NT2/D1 (cell line): Measurements from ENCODE around the gene HINT3.

Source experiments
- SUZ12 ChIP-seq: IDR thresholded peaks from 2 replicates; pipeline ENCODE4 v1.6.1; 2011; ENCODE audit not compliant: insufficient read length, insufficient read depth; ENCODE audit errors: extremely low read depth
- YY1 ChIP-seq: IDR thresholded peaks from 2 replicates; pipeline ENCODE4 v1.6.1; 2011; ENCODE audit not compliant: insufficient read length, insufficient read depth
- ZNF274 ChIP-seq: IDR thresholded peaks from 2 replicates; pipeline ENCODE4 v1.6.1; 2011; ENCODE audit warnings: mild to moderate bottlenecking, low read depth, low read length

DNA sequence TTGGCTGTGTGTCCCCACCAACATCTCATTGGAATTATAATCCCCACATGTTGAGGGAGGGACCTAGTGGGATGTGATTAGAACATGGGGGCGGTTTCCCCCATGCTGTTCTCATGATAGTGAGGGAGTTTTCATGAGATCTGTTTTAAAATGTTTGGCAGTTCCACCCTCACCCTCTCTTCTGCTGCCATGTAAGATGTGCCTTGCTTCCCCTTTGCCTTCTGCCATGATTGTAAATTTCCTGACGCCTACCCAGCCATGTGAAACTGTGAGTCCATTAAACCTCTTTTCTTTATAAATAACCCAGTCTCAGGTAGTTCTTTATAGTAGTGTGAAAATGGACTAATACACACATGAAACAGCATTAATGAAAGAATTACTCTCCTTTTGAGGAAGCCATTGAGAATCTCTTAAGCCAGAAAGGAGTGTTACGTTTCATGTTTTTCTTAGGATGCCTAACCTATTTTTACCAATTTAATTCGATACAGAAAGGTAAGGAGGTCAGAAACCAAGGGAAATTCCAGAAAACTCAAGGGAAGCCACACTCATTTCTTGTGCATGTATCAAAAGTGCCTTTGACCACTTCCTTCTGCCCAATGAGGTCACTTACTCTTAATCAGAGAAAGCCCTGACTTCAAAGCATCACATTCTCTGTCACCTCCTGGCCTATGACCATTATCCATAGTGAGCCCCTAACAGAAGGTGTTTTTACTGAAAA lies 24.7 kb upstream of the HINT3 start:
- no peak for TF ChIP-seq ZNF274
- TF ChIP-seq SUZ12, result no peak
- TF ChIP-seq YY1, result no peak
